Measurements from ENCODE around the gene CASZ1. TPM values are rescaled to one million over a fixed set of nuclear protein-coding genes. Genes with fewer than 3 reads are reported as not detected.

Gene CASZ1
- total RNA-seq, 3 donors from 2014 or later (not counting 1 experiment from before 2014, with no cell fraction given): 55.9 to 83.0 (median 70.6) TPM

DNA sequence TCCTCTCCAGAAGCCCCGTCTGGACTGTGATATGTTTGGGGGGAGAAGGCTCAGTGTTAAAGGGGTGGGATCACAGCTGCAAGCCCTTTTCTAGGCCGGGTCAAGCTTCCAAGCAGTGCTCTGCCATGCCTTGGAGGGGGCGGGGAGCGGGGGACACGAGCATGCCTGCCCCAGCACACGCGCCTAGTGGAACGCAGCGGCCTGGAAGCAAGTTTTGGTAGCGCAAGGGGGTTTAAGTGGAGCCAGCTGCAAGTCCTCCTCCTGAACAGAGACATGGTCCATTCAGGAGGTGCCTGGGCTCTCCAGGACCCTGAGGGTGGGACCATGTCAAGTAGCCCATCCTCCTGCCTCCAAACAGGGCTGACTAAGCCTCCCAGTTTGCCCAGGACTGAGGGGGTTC lies 112.2 kb downstream of the CASZ1 start:
- no peaks in the 10 kb centered on the region for H3K36me3 Mint-ChIP-seq

DNA sequence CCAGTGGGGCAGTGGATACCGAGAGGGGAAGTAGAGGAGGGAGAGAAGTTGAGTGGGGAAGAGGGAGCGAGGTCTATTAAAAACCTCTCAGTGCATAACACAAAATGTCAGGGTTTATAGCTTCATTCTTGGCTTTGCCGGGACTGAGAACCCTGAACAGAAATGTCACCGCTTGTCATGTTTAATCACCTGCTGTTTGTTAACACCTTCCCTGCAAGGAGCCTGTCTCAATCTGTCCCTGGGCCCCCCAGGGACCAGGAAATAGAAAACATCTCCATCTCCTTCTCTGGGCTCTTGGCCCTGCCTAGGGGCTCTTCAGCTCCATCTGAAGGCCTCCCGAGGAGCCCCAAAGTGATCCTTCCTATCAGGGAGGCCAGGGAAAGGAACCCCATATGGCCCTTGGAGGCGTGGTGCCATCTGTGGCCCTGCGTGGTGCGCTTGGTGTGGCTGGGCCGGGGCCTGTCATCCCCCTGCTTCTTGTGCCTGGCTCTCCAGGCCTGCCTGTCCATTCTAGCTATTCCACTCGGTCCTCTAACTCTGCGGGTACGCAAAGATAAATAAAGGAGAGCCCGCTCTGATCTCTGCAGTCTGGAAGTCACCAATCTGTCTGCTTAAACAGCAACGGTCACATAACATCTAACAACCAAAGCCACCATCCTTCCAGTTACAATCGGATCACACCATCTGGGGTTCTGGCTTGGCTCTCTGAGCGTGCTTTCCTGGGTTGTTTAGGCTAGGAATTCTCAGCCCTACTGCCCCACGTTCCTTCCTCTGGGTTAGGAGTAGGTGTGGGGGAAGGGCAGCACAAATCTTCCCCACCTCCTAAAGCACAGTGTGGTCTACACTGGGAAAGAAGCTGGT lies 113.8 kb downstream of the CASZ1 start:
- peaks cover 7% of the 10 kb centered on the region for H3K4me1 ChIP-seq (ENCODE audit: control insufficient read depth, insufficient read depth, low read length)
- WGBS (ENCODE audit: insufficient coverage): 91% methylated on average over 14 of the region's 17 CpGs
- peak overlapping the region in 1 of 2 donors; percentile 33 for H3K27ac Mint-ChIP-seq
- no peaks in the 10 kb centered on the region for H3K9me3 Mint-ChIP-seq
- TF ChIP-seq, protein P1, sequence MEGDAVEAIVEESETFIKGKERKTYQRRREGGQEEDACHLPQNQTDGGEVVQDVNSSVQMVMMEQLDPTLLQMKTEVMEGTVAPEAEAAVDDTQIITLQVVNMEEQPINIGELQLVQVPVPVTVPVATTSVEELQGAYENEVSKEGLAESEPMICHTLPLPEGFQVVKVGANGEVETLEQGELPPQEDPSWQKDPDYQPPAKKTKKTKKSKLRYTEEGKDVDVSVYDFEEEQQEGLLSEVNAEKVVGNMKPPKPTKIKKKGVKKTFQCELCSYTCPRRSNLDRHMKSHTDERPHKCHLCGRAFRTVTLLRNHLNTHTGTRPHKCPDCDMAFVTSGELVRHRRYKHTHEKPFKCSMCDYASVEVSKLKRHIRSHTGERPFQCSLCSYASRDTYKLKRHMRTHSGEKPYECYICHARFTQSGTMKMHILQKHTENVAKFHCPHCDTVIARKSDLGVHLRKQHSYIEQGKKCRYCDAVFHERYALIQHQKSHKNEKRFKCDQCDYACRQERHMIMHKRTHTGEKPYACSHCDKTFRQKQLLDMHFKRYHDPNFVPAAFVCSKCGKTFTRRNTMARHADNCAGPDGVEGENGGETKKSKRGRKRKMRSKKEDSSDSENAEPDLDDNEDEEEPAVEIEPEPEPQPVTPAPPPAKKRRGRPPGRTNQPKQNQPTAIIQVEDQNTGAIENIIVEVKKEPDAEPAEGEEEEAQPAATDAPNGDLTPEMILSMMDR (IDR thresholded peaks at IDR 0.05): no peak
- no peak for ATAC-seq
- no peaks in the 10 kb centered on the region for H3K27me3 Mint-ChIP-seq (ENCODE audit: low read depth in 2 of 2)
- no peaks in the 10 kb centered on the region for H3K27me3 ChIP-seq (ENCODE audit: control insufficient read depth, insufficient read depth, low read length)
- no peak overlapping the region for H3K4me3 ChIP-seq (ENCODE audit: low read length)
- H3K9me3 ChIP-seq (ENCODE audit: control insufficient read depth, insufficient read depth, low read length): no peaks in the 10 kb centered on the region
- H3K4me1 Mint-ChIP-seq: peaks cover 42 to 62% of the 10 kb centered on the region in 2 donors
- H3K36me3 ChIP-seq (ENCODE audit: control insufficient read depth, insufficient read depth, low read length): peaks cover 4% of the 10 kb centered on the region
- H3K27ac ChIP-seq (ENCODE audit: low read length): no peak overlapping the region
- no peak for DNase-seq
- no peak overlapping the region for H3K4me3 Mint-ChIP-seq
- intact Hi-C loops (cut with micrococcal nuclease): no loop called here
- H3K36me3 Mint-ChIP-seq: no peaks in the 10 kb centered on the region

More for the DNA sequence above, 112.2 kb downstream of the CASZ1 start:
- no peak overlapping the region for H3K4me3 ChIP-seq (ENCODE audit: low read length)
- intact Hi-C loops (cut with micrococcal nuclease): no loop called here
- ATAC-seq (no peak), DNase-seq (no peak)
- no peak overlapping the region for H3K27ac ChIP-seq (ENCODE audit: low read length)
- Mint-ChIP-seq H3K4me3 (no peak overlapping the region), H3K4me1 (peaks cover 35 to 62% of the 10 kb centered on the region in 2 donors), H3K27me3 (ENCODE audit: low read depth in 2 of 2) (no peaks in the 10 kb centered on the region), H3K27ac (no peak overlapping the region), H3K9me3 (no peaks in the 10 kb centered on the region)
- H3K27me3 ChIP-seq (ENCODE audit: control insufficient read depth, insufficient read depth, low read length): no peaks in the 10 kb centered on the region
- TF ChIP-seq, protein P1 (IDR thresholded peaks at IDR 0.05): no peak
- H3K9me3 ChIP-seq (ENCODE audit: control insufficient read depth, insufficient read depth, low read length): no peaks in the 10 kb centered on the region
- peaks cover 4% of the 10 kb centered on the region for H3K36me3 ChIP-seq (ENCODE audit: control insufficient read depth, insufficient read depth, low read length)
- WGBS (ENCODE audit: insufficient coverage): 95% methylated on average over 10 of the region's 10 CpGs
- peaks cover 13% of the 10 kb centered on the region for H3K4me1 ChIP-seq (ENCODE audit: control insufficient read depth, insufficient read depth, low read length)

DNA sequence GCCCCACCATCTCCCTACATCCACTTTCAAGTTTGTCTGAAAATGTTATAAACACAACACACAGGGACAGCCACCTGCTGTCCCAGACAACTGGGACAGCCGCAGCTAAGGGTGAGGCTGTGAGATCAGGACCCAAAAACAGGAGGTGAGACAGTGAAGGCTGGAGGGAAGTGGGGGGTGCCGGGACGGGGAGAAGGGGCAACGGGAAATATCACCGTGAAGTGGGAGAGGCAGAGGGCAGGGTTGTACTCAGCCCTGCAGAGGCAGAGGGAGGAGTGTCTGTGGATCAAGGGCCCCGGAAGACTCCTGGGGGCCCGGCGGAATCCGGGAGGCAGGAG lies 114.4 kb downstream of the CASZ1 start:
- intact Hi-C loops (cut with micrococcal nuclease): no loop called here
- peaks cover 4% of the 10 kb centered on the region for H3K36me3 ChIP-seq (ENCODE audit: control insufficient read depth, insufficient read depth, low read length)
- no peaks in the 10 kb centered on the region for H3K9me3 ChIP-seq (ENCODE audit: control insufficient read depth, insufficient read depth, low read length)
- no peak overlapping the region for H3K27ac ChIP-seq (ENCODE audit: low read length)
- TF ChIP-seq, protein P1 (IDR thresholded peaks at IDR 0.05): no peak
- H3K36me3 Mint-ChIP-seq: no peaks in the 10 kb centered on the region
- H3K27me3 ChIP-seq (ENCODE audit: control insufficient read depth, insufficient read depth, low read length): no peaks in the 10 kb centered on the region
- H3K4me3 Mint-ChIP-seq: no peak overlapping the region
- no peak for ATAC-seq
- H3K27ac Mint-ChIP-seq: peak overlapping the region in 1 of 2 donors; percentile 64
- H3K4me1 Mint-ChIP-seq: peaks cover 42 to 62% of the 10 kb centered on the region in 2 donors
- WGBS (ENCODE audit: insufficient coverage): 52% methylated on average over 9 of the region's 9 CpGs
- no peaks in the 10 kb centered on the region for H3K9me3 Mint-ChIP-seq
- H3K27me3 Mint-ChIP-seq (ENCODE audit: low read depth in 2 of 2): no peaks in the 10 kb centered on the region
- no peak overlapping the region for H3K4me3 ChIP-seq (ENCODE audit: low read length)
- no peak for DNase-seq
- H3K4me1 ChIP-seq (ENCODE audit: control insufficient read depth, insufficient read depth, low read length): peaks cover 7% of the 10 kb centered on the region
